GM06990 (cell line): Measurements from ENCODE around the gene PATJ.

Experiments used
- DNase-seq: peaks from one replicate; pipeline ENCODE4 v3.0.0-alpha.2; 2011; ENCODE audit not compliant: insufficient read length; ENCODE audit errors: extremely low read depth
- H3K27me3 ChIP-seq: replicated peaks from 2 replicates; pipeline ENCODE4 v1.6.0; 2011; ENCODE audit warnings: low read length; ENCODE audit not compliant: control insufficient read depth, insufficient read depth
- H3K36me3 ChIP-seq: 2 replicates; pipeline ENCODE4 v1.5.1; 2011; ENCODE audit warnings: low read length; ENCODE audit not compliant: control insufficient read depth, insufficient read depth
- H3K4me3 ChIP-seq: replicated peaks from 2 replicates; pipeline ENCODE4 v1.5.1; 2011; ENCODE audit warnings: low read depth, mild to moderate bottlenecking, control low read depth, low read length
- TF ChIP-seq, protein P1 (sequence below): IDR thresholded peaks from 2 replicates; pipeline ENCODE4 v1.5.1; 2011; ENCODE audit warnings: low read length, control low read depth, mild to moderate bottlenecking, inconsistent platforms; ENCODE audit not compliant: insufficient read depth, poor library complexity, severe bottlenecking

The PATJ gene

DNA sequence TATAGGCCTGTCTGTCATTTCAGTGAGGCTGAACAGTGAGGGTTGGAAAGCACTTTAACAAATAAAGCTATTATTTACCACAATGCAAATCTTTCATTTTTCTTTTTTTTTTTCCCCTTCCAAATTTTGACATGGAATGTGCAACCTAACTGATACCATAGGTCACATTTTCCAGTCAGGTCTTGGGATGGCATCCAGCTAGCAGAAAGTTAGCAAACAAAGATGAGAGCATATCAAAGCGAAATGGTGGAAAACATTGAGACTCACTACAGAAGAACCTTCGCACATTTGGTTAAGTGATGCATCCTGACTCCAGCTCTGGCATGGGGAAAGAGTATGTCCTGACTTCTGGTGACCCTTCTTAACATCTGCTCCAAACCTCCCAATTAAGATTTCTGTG is 347.3 kb downstream of the PATJ start:
- Histone ChIP-seq H3K4me3 (no peak overlapping the region), H3K27me3 (no peaks in the 10 kb centered on the region), H3K36me3 (no peaks in the 10 kb centered on the region)
- no peak for DNase-seq
- TF ChIP-seq, protein P1, sequence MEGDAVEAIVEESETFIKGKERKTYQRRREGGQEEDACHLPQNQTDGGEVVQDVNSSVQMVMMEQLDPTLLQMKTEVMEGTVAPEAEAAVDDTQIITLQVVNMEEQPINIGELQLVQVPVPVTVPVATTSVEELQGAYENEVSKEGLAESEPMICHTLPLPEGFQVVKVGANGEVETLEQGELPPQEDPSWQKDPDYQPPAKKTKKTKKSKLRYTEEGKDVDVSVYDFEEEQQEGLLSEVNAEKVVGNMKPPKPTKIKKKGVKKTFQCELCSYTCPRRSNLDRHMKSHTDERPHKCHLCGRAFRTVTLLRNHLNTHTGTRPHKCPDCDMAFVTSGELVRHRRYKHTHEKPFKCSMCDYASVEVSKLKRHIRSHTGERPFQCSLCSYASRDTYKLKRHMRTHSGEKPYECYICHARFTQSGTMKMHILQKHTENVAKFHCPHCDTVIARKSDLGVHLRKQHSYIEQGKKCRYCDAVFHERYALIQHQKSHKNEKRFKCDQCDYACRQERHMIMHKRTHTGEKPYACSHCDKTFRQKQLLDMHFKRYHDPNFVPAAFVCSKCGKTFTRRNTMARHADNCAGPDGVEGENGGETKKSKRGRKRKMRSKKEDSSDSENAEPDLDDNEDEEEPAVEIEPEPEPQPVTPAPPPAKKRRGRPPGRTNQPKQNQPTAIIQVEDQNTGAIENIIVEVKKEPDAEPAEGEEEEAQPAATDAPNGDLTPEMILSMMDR: no peak

DNA sequence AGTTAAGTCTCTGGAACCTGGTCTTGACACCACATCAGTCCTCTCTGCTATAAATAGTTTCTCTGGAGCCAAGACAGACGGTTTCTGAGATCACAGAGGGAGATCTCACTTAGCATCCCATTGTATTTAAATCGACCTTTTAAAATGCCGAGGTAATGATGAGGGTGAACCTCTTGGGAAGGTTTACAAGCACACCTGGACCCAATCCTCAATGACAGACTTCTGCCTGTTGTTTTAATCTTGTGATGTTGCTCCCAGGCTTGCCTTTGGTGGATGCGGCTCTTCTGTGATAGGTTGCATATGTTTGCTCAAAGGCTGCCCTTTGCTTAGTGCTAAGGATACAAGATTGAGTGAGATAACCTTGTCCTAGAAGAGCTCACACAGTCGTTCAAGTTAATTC is 347.7 kb downstream of the PATJ start:
- no peaks in the 10 kb centered on the region for H3K36me3 ChIP-seq
- no peak overlapping the region for H3K4me3 ChIP-seq
- TF ChIP-seq, protein P1: no peak
- DNase-seq: no peak
- H3K27me3 ChIP-seq: no peaks in the 10 kb centered on the region

DNA sequence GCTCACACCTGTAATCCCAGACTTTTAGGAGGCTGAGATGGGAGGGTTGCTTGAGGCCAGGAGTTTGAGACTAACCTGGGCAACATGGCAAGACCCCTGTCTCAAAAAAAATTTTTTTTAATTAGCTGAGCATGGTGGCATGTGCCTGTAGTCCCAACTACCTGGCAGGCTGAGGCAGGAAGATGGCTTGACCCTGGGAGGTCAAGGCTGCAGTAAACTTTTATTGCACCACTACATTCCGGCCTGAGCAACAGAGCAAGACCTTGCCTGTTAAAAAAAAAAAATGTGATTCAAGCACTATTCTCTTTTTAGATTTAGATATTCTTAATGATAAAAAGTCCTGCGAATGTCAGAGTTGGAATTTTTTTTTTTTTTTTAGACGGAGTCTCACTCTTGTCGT is 349.8 kb downstream of the PATJ start:
- TF ChIP-seq, protein P1: no peak
- H3K27me3 ChIP-seq: no peaks in the 10 kb centered on the region
- DNase-seq: no peak

DNA sequence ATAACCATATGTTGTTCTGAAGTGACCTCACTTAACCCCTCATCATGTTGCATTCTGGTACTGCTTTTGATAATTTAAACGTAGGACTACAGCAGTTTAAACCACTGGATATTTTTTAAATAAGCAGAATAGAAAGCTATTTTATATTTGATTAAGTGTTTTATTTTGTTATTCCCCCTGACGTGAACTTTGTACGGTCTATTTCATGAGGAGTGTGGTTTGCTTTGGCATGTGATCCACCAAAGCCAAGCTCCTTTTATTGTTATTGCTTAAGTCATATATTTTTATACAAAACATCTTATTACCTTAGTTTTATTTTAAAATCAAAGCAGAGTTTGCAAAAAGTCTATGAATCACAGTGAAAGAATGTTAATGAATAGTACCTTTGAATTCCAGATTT is 351.0 kb downstream of the PATJ start:
- TF ChIP-seq, protein P1: no peak
- no peak for DNase-seq
- Histone ChIP-seq H3K36me3 (no peaks in the 10 kb centered on the region), H3K4me3 (no peak overlapping the region), H3K27me3 (no peaks in the 10 kb centered on the region)

More for the DNA sequence above, 349.8 kb downstream of the PATJ start:
- no peak overlapping the region for H3K4me3 ChIP-seq
- no peaks in the 10 kb centered on the region for H3K36me3 ChIP-seq

DNA sequence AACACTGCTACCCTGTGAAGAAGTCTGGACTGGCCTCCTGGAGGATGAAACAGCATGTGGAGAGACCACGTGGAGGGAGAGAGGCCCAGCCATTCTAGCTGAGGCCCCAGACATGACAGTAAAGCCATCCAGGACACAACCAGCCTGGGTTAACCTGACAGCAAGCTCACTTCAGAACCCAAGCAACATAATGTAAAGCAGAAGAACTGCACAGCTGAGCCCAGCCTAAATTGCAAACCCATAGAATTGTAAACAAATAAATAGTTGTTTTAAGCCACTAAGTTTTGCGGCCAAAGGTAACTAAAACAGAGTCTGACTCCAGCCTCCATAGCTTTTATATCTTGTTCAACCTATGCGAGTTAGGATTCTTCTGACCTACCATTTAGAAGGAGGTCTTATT is 355.2 kb downstream of the PATJ start:
- H3K4me3 ChIP-seq: no peak overlapping the region
- H3K36me3 ChIP-seq: no peaks in the 10 kb centered on the region
- H3K27me3 ChIP-seq: no peaks in the 10 kb centered on the region
- TF ChIP-seq, protein P1: no peak
- DNase-seq: no peak

DNA sequence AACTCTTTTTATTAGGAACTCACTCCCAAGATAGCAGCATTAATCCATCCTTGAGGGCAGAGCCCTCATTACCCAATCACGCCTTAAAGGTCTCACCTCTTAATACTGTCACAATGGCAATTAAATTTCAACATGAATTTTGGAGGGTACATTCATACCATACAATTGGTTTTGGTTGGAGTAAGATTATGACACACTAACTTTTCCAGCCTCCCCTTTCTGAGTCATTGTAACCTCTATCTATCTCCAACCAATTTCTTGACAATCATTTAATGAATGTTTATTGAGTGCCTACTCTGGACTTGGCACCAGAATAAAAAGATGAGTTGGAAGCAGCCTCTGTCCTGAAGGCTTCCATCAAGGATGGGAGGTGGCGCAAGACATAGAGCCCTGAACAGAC is 358.2 kb downstream of the PATJ start:
- H3K36me3 ChIP-seq: no peaks in the 10 kb centered on the region
- H3K4me3 ChIP-seq: no peak overlapping the region
- TF ChIP-seq, protein P1: no peak
- no peak for DNase-seq
- no peaks in the 10 kb centered on the region for H3K27me3 ChIP-seq
